ENCODE results near the gene MYH6. TPM values are rescaled to one million over a fixed set of nuclear protein-coding genes. Genes with fewer than 3 reads are reported as not detected.
"Not testable (repeated sequence)": the region's sequence is repeated elsewhere in the genome, so short reads cannot be mapped to it uniquely, and the experiment has no call there.

MYH6 gene
- total RNA-seq, 1 donor from 2014 or later, result 1,823 TPM

GRCh38 chr14:23387916-23388882 is 19.9 kb downstream of the MYH6 start:
- H3K27me3 ChIP-seq (ENCODE audit: low read depth), result peaks cover 13% of the 10 kb centered on the region
- peak overlapping the region; percentile 40 for H3K27ac ChIP-seq (replicated peaks)
- TF ChIP-seq CTCF (IDR thresholded peaks at IDR 0.05; ENCODE audit: borderline replicate concordance), result no peak
- intact Hi-C loops (cut with micrococcal nuclease), result no loop called here
- DNase-seq, result no peak
- peaks cover 86% of the 10 kb centered on the region for H3K36me3 ChIP-seq
- no peaks in the 10 kb centered on the region for H3K9me3 ChIP-seq (replicated peaks)
- H3K4me1 ChIP-seq, result peaks cover 11% of the 10 kb centered on the region
- no peak overlapping the region for H3K4me3 ChIP-seq

DNA sequence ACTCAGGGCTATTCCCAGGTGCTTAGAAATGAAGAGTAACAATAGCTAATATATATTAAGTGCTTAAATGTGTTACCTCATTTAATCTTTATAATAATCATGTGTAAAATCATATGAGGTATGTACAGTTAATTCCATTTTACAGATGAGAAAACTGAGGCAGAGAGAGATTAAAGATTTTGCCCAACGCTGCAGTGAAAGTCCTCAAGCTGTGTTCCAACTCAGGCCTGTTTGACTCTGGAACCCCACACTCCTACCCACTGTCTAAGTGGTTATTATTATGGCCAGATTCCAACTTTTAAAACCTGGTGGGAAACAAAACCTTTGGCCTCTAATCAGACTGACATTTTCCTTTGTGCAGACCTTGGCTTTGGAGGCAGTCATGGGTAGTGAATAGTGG is 21.1 kb downstream of the MYH6 start:
- Histone ChIP-seq H3K27me3 (ENCODE audit: low read depth) (peaks cover 13% of the 10 kb centered on the region), H3K4me1 (peaks cover 8% of the 10 kb centered on the region), H3K4me3 (no peak overlapping the region), H3K27ac (replicated peaks) (peak overlapping the region; percentile 11), H3K36me3 (peaks cover 83% of the 10 kb centered on the region), H3K9me3 (replicated peaks) (no peaks in the 10 kb centered on the region)
- TF ChIP-seq CTCF (IDR thresholded peaks at IDR 0.05; ENCODE audit: borderline replicate concordance), result no peak
- intact Hi-C loops (cut with micrococcal nuclease), result no loop called here
- DNase-seq, result no peak

DNA sequence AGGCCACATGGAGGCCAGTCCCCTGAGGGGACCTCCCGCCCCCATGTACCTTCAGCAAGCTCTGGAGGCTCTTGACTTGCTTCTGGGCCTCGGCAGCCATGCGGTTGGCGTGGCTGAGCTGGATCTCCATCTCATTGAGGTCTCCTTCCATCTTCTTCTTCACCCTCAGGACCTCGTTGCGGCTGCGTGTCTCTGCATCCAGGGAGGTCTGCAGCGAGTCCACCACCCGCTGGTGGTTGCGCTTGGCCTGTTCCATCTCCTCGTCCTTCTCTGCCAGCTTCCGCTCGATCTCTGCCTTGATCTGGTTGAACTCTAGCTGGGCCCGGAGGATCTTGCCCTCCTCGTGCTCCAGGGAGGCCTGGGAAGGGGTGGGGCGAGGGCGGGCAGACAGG is 21.8 kb downstream of the MYH6 start:
- H3K36me3 ChIP-seq, result peaks cover 84% of the 10 kb centered on the region
- H3K27me3 ChIP-seq (ENCODE audit: low read depth), result peaks cover 13% of the 10 kb centered on the region
- DNase-seq; intact Hi-C loops (cut with micrococcal nuclease); H3K27ac ChIP-seq (replicated peaks); H3K4me3 ChIP-seq; H3K4me1 ChIP-seq; H3K9me3 ChIP-seq (replicated peaks): not testable (repeated sequence)

DNA sequence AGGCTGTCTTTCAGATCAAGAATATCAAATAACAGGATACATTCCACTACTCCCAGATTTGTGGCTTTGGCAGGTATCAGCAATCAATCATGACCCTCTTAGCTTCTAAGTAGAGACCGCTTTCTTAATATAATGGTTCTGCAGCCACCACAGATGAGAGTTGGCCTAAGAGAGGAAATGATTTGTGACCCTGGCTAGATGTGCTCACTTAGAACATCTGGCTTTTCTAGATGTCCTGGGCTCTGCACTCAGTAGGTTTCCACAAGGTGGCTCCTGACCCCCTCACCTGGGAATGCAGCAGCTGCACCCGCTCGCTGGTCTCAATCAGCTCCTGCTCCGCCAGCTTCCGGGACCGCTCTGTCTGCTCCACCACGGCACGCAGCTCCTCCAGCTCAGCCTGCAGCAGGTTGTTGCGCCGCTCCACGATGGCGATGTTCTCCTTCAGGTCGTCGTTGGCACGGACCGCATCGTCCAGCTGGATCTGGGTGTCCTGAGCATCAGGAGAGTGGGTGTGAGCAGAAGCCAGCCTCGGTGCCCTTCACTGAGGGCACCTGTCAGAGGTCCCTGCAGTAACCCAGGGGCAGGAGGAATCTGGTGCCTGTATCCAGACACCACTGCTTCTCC is 22.3 kb downstream of the MYH6 start:
- Histone ChIP-seq H3K9me3 (replicated peaks) (no peaks in the 10 kb centered on the region), H3K27ac (replicated peaks) (no peak overlapping the region), H3K4me1 (peaks cover 8% of the 10 kb centered on the region), H3K36me3 (peaks cover 79% of the 10 kb centered on the region), H3K27me3 (ENCODE audit: low read depth) (peaks cover 18% of the 10 kb centered on the region), H3K4me3 (no peak overlapping the region)
- no peak for TF ChIP-seq CTCF (IDR thresholded peaks at IDR 0.05; ENCODE audit: borderline replicate concordance)
- intact Hi-C loops (cut with micrococcal nuclease), result no loop called here
- no peak for DNase-seq

DNA sequence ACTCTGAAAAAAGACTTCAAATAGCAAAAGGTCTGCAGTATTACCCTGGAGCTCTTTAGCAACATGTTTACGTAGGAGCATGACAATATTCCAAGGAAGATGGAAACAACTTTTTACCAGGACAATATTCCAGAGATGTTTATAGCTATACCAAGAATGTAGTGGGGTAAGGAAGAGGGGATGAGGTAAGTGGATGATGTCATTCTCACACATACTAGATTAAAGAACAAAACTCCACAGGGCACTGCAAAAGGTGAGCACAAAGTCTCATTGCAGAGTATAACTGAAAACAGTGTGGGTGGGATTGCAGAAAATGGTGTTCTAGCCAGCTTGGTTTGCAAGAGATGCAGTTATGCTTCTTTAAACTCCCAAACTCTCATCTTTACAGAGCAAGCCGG is 22.8 kb downstream of the MYH6 start:
- Histone ChIP-seq H3K9me3 (replicated peaks) (no peaks in the 10 kb centered on the region), H3K4me3 (no peak overlapping the region), H3K36me3 (peaks cover 75% of the 10 kb centered on the region), H3K4me1 (peaks cover 8% of the 10 kb centered on the region), H3K27ac (replicated peaks) (no peak overlapping the region), H3K27me3 (ENCODE audit: low read depth) (peaks cover 21% of the 10 kb centered on the region)
- no peak for TF ChIP-seq CTCF (IDR thresholded peaks at IDR 0.05; ENCODE audit: borderline replicate concordance)
- DNase-seq, result no peak
- intact Hi-C loops (cut with micrococcal nuclease), result no loop called here
